ENCODE measurements around the gene CCT2.

DNA sequence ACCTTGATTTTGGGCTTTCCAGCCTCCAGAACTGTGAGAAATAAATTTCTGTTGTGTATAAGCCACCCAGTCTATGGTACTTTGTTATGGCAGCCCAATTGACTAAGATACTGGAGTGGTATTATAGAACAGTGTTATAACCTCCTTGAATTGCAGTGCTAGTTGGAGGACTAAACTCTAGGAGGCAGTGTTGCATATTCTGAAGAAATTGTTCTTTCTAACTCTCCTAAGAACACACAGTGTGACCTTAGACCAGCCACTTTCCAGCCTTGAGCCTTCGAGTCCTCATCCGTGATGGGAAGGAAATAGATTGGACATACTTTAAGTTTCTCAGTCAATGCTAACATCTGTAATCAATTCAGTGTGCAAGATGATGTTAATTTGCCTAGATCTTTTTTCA, 47.8 kb downstream of the CCT2 start:
- TF ChIP-seq CTCF (IDR thresholded peaks at IDR 0.05) (no peak), EZH2 (IDR thresholded peaks at IDR 0.05; ENCODE audit: borderline replicate concordance, insufficient read depth, low read depth, low read length, poor library complexity, severe bottlenecking) (no peak)

Measured in B cell (primary cell).